Measurements from ENCODE around the gene FEM1A.
"Not testable (repeated sequence)": the region's sequence is repeated elsewhere in the genome, so short reads cannot be mapped to it uniquely, and the experiment has no call there.

FEM1A gene

GRCh38 chr19:4821265-4821664 lies 29.7 kb downstream of the FEM1A start:
- DNase-seq (ENCODE audit: extremely low read depth, low read depth): no peak
- TF ChIP-seq, protein P1, sequence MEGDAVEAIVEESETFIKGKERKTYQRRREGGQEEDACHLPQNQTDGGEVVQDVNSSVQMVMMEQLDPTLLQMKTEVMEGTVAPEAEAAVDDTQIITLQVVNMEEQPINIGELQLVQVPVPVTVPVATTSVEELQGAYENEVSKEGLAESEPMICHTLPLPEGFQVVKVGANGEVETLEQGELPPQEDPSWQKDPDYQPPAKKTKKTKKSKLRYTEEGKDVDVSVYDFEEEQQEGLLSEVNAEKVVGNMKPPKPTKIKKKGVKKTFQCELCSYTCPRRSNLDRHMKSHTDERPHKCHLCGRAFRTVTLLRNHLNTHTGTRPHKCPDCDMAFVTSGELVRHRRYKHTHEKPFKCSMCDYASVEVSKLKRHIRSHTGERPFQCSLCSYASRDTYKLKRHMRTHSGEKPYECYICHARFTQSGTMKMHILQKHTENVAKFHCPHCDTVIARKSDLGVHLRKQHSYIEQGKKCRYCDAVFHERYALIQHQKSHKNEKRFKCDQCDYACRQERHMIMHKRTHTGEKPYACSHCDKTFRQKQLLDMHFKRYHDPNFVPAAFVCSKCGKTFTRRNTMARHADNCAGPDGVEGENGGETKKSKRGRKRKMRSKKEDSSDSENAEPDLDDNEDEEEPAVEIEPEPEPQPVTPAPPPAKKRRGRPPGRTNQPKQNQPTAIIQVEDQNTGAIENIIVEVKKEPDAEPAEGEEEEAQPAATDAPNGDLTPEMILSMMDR (IDR thresholded peaks at IDR 0.05; ENCODE audit: low read depth, low read length): no peak

DNA sequence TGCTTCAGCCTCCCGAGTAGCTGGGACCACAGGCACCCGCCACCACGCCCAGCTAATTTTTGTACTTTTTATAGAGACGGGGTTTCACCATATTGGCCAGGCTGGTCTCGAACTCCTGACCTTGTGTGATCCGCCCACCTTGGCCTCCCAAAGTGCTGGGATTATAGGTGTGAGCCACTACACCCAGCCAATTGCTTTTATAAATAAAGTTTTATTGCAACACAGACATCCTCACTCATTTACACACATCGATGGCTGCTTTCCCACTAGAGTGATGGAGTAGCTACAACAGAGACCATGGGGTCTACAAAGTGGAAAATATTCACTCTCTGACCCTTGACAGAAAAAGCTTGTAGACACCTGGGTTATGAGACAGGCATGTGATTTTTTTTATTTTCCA lies 30.8 kb downstream of the FEM1A start:
- not testable (repeated sequence) for DNase-seq (ENCODE audit: extremely low read depth, low read depth)

DNA sequence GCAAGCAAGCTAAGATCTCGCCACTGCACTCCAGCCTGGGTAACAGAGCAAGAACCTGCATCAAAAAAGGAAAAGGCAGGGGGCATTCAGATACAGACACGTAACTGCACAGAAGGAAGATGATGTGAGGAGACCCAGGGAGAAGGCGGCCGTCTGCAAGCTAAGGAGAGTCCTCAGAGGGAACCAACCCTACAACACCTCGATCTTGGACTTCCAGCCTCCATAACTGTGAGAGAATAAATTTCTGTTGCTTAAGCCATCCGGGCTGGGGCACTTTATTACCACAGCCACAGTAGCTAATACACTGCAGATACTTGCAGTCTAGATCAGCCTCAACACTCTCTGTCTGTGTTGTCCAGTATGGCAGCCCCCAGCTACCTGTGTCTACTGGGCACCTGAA lies 32.0 kb downstream of the FEM1A start:
- no peak for DNase-seq (ENCODE audit: extremely low read depth, low read depth)
- TF ChIP-seq, protein P1 (IDR thresholded peaks at IDR 0.05; ENCODE audit: low read depth, low read length): no peak

DNA sequence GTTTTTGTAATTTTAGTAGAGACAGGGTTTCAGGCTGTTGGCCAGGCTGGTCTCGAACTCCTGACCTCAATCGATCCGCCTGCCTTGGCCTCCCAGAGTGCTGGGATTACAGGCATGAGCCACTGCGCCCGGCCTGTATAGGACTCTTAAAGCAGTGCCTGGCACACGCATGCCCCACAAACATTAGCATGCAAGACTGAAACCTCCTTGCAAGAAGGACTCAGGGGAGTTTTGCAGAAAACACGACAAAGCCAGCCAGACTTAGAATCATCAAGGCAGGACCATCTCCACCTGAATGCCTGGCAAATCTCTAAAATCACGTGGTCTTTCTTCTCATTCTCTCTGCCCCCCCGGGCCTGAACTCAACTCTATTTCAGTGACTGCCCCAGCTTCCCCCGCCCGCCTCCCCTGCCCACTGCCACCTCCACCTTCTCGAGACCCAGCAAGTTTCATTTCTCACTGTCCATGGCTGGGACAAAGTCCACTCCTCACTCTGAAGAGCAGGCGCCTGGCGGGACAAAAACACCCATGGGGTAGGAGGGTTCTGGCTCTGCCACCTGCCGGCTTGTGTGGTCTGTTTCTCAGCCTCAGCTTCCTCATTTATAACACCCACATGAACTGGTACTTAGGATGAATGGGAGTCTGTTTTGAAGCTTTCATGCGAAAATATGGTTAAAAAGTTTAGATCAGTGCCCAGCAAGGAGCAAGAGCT lies 37.6 kb downstream of the FEM1A start:
- TF ChIP-seq, protein P1 (IDR thresholded peaks at IDR 0.05; ENCODE audit: low read depth, low read length): no peak
- DNase-seq (ENCODE audit: extremely low read depth, low read depth): no peak

- DNase-seq (ENCODE audit: extremely low read depth, low read depth): no peak
Measured at GRCh38 chr19:4830332-4830731, 38.8 kb downstream of the FEM1A start.

GRCh38 chr19:4830768-4831265 lies 39.3 kb downstream of the FEM1A start:
- TF ChIP-seq, protein P1 (IDR thresholded peaks at IDR 0.05; ENCODE audit: low read depth, low read length): no peak
- no peak for DNase-seq (ENCODE audit: extremely low read depth, low read depth)

More at GRCh38 chr19:4830332-4830731, 38.8 kb downstream of the FEM1A start:
- TF ChIP-seq, protein P1 (IDR thresholded peaks at IDR 0.05; ENCODE audit: low read depth, low read length): no peak

GRCh38 chr19:4831304-4831978 lies 39.9 kb downstream of the FEM1A start, which contains the start of gene TICAM1:
TSS of gene TICAM1 (minus strand) at chr19:4831712. CDS start at chr19:4818377, 13,335 bp downstream.
- TF ChIP-seq, protein P1 (IDR thresholded peaks at IDR 0.05; ENCODE audit: low read depth, low read length): no peak
- no peak for DNase-seq (ENCODE audit: extremely low read depth, low read depth)

DNA sequence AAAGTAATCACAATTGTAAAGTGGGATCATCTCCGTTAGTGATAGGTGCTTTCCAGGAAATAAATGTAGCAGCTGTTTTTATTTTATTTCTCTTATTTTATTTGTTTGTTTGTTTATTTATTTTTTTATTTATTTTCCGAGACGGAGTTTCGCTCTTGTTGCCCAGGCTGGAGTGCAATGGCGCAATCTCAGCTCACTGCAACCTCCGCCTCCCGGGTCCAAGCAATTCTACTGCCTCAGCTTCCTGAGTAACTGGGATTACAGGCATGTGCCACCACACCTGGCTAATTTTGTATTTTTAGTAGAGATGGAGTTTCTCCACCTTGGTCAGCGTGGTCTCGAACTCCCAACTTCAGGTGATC lies 40.4 kb downstream of the FEM1A start:
- not testable (repeated sequence) for DNase-seq (ENCODE audit: extremely low read depth, low read depth)
